Mesothelial cell of epicardium (in vitro differentiated cells): Measurements from ENCODE around the gene ARPIN. TPM values are rescaled to one million over a fixed set of nuclear protein-coding genes. Genes with fewer than 3 reads are reported as not detected.
"Not testable (repeated sequence)": the region's sequence is repeated elsewhere in the genome, so short reads cannot be mapped to it uniquely, and the experiment has no call there.

Experiments used
- DNase-seq, 2 experiments: peaks; one replicate each; pipeline ENCODE4 v3.0.0; 2021; ENCODE audit warnings: low spot score in 2 of 2; ENCODE audit not compliant: unreplicated experiment in 2 of 2
- H3K27ac Mint-ChIP-seq: 2 replicates; pipeline ENCODE4 v1.8.0; 2021; ENCODE audit warnings: mixed read lengths
- H3K27me3 Mint-ChIP-seq: 2 replicates; pipeline ENCODE4 v1.8.0; 2021; ENCODE audit warnings: low read depth, mixed read lengths
- H3K36me3 Mint-ChIP-seq: 2 replicates; pipeline ENCODE4 v1.8.0; 2021; ENCODE audit warnings: mixed read lengths
- H3K4me1 Mint-ChIP-seq: 2 replicates; pipeline ENCODE4 v1.8.0; 2021; ENCODE audit warnings: mixed read lengths
- H3K4me3 Mint-ChIP-seq: 2 replicates; pipeline ENCODE4 v1.8.0; 2021; ENCODE audit warnings: mild to moderate bottlenecking, moderate library complexity, mixed read lengths
- H3K9me3 Mint-ChIP-seq: 2 replicates; pipeline ENCODE4 v1.8.0; 2021; ENCODE audit warnings: mixed read lengths
- CTCF ChIP-seq: fragments of 200-600 bp; sonication (generic); IDR thresholded peaks from one replicate; pipeline ENCODE4 v1.5.0; 2021; ENCODE audit warnings: antibody characterized with exemption; ENCODE audit not compliant: unreplicated experiment
- total RNA-seq: library from RNA; stranded (reverse); gene quantifications from 3 replicates; pipeline ENCODE4 v1.2.1, GENCODE V29; 2021

Gene ARPIN
- total RNA-seq, 1 donor from 2014 or later: 26.4 TPM

- peak within 1 kb of the TSS; percentile 93 for H3K27ac Mint-ChIP-seq
- no peaks in the 10 kb centered on the region for H3K9me3 Mint-ChIP-seq
- no peaks in the 10 kb centered on the region for H3K27me3 Mint-ChIP-seq
- peaks cover 12% of the 10 kb centered on the region for H3K4me1 Mint-ChIP-seq
- H3K4me3 Mint-ChIP-seq: peak within 1 kb of the TSS; percentile 90
- H3K36me3 Mint-ChIP-seq: peaks cover 2% of the 10 kb centered on the region
- TF ChIP-seq CTCF: no peak
- peak; percentile 63 to 83 for DNase-seq
Measured at GRCh38 chr15:89893696-89894447, 18.9 kb downstream of the ARPIN start, which contains the start of gene AP3S2. AP3S2 (minus strand) TSS chr15:89893994; CDS start chr15:89893949, 45 bp downstream.

GRCh38 chr15:89893027-89893426 lies 19.7 kb downstream of the ARPIN start:
- peaks cover 15% of the 10 kb centered on the region for H3K4me1 Mint-ChIP-seq

GRCh38 chr15:89888214-89888804 lies 24.4 kb downstream of the ARPIN start:
- DNase-seq: no peak
- H3K36me3 Mint-ChIP-seq: peaks cover 18% of the 10 kb centered on the region

More at GRCh38 chr15:89893027-89893426, 19.7 kb downstream of the ARPIN start:
- no peak for DNase-seq
- TF ChIP-seq CTCF: no peak
- peaks cover 9% of the 10 kb centered on the region for H3K36me3 Mint-ChIP-seq
- H3K27me3 Mint-ChIP-seq: no peaks in the 10 kb centered on the region
- peak overlapping the region; percentile 93 for H3K27ac Mint-ChIP-seq
- H3K9me3 Mint-ChIP-seq: no peaks in the 10 kb centered on the region
- H3K4me3 Mint-ChIP-seq: peak overlapping the region; percentile 90

GRCh38 chr15:89885611-89886010 lies 27.1 kb downstream of the ARPIN start:
- peaks cover 27% of the 10 kb centered on the region for H3K36me3 Mint-ChIP-seq
- no peaks in the 10 kb centered on the region for H3K9me3 Mint-ChIP-seq
- H3K4me3 Mint-ChIP-seq: no peak overlapping the region
- no peak for DNase-seq
- no peak overlapping the region for H3K27ac Mint-ChIP-seq
- TF ChIP-seq CTCF: no peak
- peaks cover 3% of the 10 kb centered on the region for H3K4me1 Mint-ChIP-seq
- H3K27me3 Mint-ChIP-seq: no peaks in the 10 kb centered on the region

More at GRCh38 chr15:89888214-89888804, 24.4 kb downstream of the ARPIN start:
- Mint-ChIP-seq H3K4me1 (peaks cover 10% of the 10 kb centered on the region), H3K27me3 (no peaks in the 10 kb centered on the region), H3K4me3 (no peak overlapping the region), H3K9me3 (no peaks in the 10 kb centered on the region), H3K27ac (peak overlapping the region; percentile 4)
- peak; percentile 14 for TF ChIP-seq CTCF

- H3K4me3 Mint-ChIP-seq, H3K4me1 Mint-ChIP-seq, H3K27ac Mint-ChIP-seq, H3K27me3 Mint-ChIP-seq, H3K9me3 Mint-ChIP-seq, DNase-seq: not testable (repeated sequence)
- H3K36me3 Mint-ChIP-seq: peaks cover 27% of the 10 kb centered on the region
Measured at GRCh38 chr15:89885179-89885578, 27.6 kb downstream of the ARPIN start.

GRCh38 chr15:89883518-89883917 lies 29.2 kb downstream of the ARPIN start:
- Mint-ChIP-seq H3K4me3 (no peak overlapping the region), H3K9me3 (no peaks in the 10 kb centered on the region), H3K36me3 (peaks cover 21% of the 10 kb centered on the region), H3K27me3 (no peaks in the 10 kb centered on the region), H3K27ac (no peak overlapping the region), H3K4me1 (peaks cover 3% of the 10 kb centered on the region)
- TF ChIP-seq CTCF: no peak
- DNase-seq: no peak
